Brain microvascular endothelial cell (primary cell): ENCODE results near the gene HPSE.

ENCODE experiments used
- DNase-seq: peaks from one replicate; pipeline ENCODE4 v3.0.0-alpha.2; 2020
- H3K27ac ChIP-seq: fragments of 250-450 bp; sonication (Bioruptor Pico); 2 replicates; pipeline ENCODE4 v1.5.1; 2020; ENCODE audit warnings: mild to moderate bottlenecking, moderate library complexity
- H3K27me3 ChIP-seq: fragments of 250-450 bp; sonication (Bioruptor Pico); replicated peaks from 2 replicates; pipeline ENCODE4 v1.5.1; 2020; ENCODE audit warnings: mild to moderate bottlenecking
- H3K36me3 ChIP-seq: fragments of 250-450 bp; sonication (Bioruptor Pico); replicated peaks from 2 replicates; pipeline ENCODE4 v1.5.1; 2020; ENCODE audit warnings: mild to moderate bottlenecking
- H3K4me3 ChIP-seq: 2 replicates; pipeline ENCODE4 v1.5.1; 2011; ENCODE audit warnings: low read depth, mild to moderate bottlenecking, control low read depth, low read length, moderate library complexity
- in situ Hi-C: cut with HindIII; loops from 2 replicates; pipeline ENCODE4 v1.10.0; 2017; ENCODE audit warnings: low sequenced_read_pairs, low pct_ligation_motif_present
- TF ChIP-seq, protein P1 (sequence below): IDR thresholded peaks from 2 replicates; pipeline ENCODE4 v1.5.1; 2011; ENCODE audit warnings: low read depth, mild to moderate bottlenecking, moderate library complexity, low read length, control low read depth, inconsistent platforms; ENCODE audit errors: missing control alignments

HPSE gene

GRCh38 chr4:83251447-83251830 is 83.2 kb downstream of the HPSE start:
- no peak overlapping the region for H3K4me3 ChIP-seq
- H3K27me3 ChIP-seq: no peaks in the 10 kb centered on the region
- in situ Hi-C loops: loop anchor here (25.0 kb wide), 1 partner anchor 214 kb away; the partner anchor contains the start of gene COPS4
- H3K27ac ChIP-seq: no peak overlapping the region
- H3K36me3 ChIP-seq: no peaks in the 10 kb centered on the region
- TF ChIP-seq, protein P1, sequence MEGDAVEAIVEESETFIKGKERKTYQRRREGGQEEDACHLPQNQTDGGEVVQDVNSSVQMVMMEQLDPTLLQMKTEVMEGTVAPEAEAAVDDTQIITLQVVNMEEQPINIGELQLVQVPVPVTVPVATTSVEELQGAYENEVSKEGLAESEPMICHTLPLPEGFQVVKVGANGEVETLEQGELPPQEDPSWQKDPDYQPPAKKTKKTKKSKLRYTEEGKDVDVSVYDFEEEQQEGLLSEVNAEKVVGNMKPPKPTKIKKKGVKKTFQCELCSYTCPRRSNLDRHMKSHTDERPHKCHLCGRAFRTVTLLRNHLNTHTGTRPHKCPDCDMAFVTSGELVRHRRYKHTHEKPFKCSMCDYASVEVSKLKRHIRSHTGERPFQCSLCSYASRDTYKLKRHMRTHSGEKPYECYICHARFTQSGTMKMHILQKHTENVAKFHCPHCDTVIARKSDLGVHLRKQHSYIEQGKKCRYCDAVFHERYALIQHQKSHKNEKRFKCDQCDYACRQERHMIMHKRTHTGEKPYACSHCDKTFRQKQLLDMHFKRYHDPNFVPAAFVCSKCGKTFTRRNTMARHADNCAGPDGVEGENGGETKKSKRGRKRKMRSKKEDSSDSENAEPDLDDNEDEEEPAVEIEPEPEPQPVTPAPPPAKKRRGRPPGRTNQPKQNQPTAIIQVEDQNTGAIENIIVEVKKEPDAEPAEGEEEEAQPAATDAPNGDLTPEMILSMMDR: no peak
- no peak for DNase-seq

DNA sequence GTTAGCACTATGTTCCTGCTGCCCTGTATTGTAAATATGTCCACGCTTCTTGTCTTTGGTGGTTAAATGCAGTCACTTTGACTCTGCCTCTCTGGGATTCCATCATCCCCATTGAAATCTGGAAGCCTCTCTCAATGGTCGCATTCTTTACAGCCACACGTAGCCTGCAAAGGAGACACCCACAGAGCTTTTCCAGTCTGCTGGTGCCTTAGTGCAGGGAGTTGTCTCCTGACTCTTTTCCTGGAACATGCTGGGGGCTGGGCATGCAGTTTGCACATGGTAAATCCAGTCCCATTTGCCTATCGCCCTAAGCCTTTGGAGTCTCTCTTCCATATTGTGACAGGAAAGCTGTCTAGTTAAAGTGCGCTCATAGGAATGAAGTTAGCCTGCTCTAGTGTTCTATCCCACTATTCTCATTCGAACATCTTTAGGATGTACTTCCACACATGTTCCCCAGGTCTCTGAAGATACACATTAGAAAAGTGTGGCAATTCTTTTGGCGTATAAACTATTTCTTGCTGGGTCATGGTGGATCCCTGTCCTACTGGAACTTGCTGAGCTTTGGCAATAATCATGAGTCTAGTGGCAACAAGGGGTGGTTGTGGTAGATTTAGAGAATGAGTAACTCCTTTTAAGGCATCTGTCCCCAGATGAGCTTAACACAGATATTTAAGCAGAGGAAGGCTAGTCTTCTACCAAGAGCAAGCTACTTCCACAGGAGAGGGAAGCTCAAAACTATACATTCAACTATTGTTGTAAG is 83.8 kb downstream of the HPSE start:
- no peak for DNase-seq
- in situ Hi-C loops: loop anchor here (25.0 kb wide), 1 partner anchor 214 kb away; the partner anchor contains the start of gene COPS4
- Histone ChIP-seq H3K4me3 (no peak overlapping the region), H3K36me3 (no peaks in the 10 kb centered on the region), H3K27me3 (no peaks in the 10 kb centered on the region), H3K27ac (no peak overlapping the region)
- TF ChIP-seq, protein P1: no peak

- H3K36me3 ChIP-seq: no peaks in the 10 kb centered on the region
- no peak overlapping the region for H3K27ac ChIP-seq
- in situ Hi-C loops: no loop called here
- no peaks in the 10 kb centered on the region for H3K27me3 ChIP-seq
- DNase-seq: no peak
- TF ChIP-seq, protein P1: no peak
- H3K4me3 ChIP-seq: no peak overlapping the region
Measured at GRCh38 chr4:83248486-83248885, 86.2 kb downstream of the HPSE start.

DNA sequence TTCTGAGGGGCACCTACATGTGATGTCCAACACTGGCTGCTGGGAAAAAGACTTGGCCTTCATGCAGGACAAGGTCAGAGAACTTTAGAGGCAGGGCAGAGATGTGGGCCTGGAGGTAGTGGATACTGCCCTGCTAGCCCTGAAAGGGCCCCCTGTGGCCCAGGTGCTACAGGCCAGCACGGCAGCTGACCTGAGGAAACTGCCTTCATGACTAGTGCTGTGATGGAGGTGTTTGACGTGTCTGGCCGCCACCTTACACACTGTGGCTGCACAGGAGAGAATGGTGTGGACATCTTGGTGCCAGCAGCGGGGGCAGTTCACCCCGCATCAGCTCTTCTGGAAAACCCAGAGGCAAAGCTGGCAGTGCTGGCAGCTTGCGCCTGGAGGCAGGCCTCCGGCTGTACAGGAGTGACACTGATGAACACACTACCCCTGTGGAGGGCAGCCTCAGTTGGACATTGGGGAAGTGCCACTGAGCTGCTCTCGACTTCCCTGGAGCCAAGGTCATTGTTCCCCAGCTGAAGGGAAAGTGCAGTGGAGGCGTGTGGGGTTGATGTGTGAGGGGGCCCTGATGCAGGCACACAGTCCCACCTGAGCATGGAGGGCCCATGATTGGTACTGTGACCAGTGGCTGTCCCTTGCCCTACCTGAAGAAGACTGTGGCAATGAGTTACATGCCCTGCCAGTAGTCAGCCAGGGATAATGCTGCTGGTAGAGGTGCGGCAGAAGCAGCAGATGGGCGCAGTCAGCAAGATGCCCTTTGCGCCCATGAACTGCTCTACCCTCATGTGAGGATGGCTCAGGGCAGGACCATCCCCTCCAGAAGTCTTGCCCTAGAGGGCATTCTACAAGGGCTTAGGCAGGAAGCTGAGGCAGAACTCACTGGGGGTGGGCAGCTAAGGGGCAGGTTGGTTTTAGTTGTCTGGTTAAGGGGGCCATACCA is 87.0 kb downstream of the HPSE start:
- in situ Hi-C loops: no loop called here
- H3K27me3 ChIP-seq: no peaks in the 10 kb centered on the region
- H3K36me3 ChIP-seq: no peaks in the 10 kb centered on the region
- DNase-seq: no peak
- no peak overlapping the region for H3K27ac ChIP-seq
- no peak overlapping the region for H3K4me3 ChIP-seq
- TF ChIP-seq, protein P1: no peak
